Measurements from ENCODE around the gene MACROD2. TPM values are rescaled to one million over a fixed set of nuclear protein-coding genes. Genes with fewer than 3 reads are reported as not detected.

MACROD2 gene
- total RNA-seq, 1 donor from 2014 or later, result 3.5 TPM

DNA sequence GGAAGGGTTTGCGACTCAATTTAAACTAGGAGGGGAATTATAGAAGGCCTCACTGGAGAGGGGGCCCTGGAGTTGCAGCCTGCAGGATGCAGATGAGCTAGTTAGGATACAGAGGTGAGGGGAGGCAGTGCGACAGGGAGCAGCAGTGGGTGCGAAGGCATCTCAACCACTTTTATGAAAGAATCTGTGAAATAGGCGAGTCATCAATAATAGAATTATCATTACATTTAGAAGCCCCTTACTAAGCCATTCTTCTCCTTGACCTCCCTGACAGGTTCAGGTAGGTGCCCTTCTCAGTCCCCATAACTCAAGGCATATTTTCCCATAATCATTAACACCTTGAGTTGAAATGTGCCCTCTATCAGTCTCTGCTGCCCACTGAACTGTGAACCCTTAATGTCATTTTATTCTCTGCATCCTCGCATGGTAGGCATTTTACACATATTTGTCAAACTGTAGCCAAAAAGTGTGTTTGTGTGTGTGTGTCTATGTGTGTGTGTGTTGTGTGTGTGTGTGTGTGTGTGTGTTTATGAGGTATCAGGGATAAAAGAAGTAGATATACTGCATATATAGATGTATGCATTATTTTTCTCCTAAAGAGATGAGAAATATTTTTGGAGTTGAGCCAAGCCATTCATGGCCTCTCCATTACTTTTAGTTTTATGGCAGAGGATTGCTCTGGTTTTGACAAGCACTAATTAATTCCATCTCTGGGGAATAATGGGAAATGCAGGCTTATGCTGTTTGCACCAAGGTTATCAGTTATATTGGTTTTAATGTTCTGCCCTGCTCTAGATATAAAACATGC is 1679.1 kb downstream of the MACROD2 start:
- intact Hi-C loops (cut with DNase I), result loop anchor here (5.0 kb wide), 1 partner anchor 88 kb away; no protein-coding TSS in a partner anchor
- Histone ChIP-seq H3K4me1 (peaks cover 0 to 11% of the 10 kb centered on the region in 2 donors), H3K4me3 (no peak overlapping the region), H3K9me3 (no peaks in the 10 kb centered on the region), H3K36me3 (no peaks in the 10 kb centered on the region), H3K27ac (peak overlapping the region; percentile 51 to 68), H3K27me3 (no peaks in the 10 kb centered on the region)
- TF ChIP-seq, protein P1, sequence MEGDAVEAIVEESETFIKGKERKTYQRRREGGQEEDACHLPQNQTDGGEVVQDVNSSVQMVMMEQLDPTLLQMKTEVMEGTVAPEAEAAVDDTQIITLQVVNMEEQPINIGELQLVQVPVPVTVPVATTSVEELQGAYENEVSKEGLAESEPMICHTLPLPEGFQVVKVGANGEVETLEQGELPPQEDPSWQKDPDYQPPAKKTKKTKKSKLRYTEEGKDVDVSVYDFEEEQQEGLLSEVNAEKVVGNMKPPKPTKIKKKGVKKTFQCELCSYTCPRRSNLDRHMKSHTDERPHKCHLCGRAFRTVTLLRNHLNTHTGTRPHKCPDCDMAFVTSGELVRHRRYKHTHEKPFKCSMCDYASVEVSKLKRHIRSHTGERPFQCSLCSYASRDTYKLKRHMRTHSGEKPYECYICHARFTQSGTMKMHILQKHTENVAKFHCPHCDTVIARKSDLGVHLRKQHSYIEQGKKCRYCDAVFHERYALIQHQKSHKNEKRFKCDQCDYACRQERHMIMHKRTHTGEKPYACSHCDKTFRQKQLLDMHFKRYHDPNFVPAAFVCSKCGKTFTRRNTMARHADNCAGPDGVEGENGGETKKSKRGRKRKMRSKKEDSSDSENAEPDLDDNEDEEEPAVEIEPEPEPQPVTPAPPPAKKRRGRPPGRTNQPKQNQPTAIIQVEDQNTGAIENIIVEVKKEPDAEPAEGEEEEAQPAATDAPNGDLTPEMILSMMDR (IDR thresholded peaks at IDR 0.05), result no peak
- DNase-seq (ENCODE audit: low spot score in 2 of 2), result no peak

DNA sequence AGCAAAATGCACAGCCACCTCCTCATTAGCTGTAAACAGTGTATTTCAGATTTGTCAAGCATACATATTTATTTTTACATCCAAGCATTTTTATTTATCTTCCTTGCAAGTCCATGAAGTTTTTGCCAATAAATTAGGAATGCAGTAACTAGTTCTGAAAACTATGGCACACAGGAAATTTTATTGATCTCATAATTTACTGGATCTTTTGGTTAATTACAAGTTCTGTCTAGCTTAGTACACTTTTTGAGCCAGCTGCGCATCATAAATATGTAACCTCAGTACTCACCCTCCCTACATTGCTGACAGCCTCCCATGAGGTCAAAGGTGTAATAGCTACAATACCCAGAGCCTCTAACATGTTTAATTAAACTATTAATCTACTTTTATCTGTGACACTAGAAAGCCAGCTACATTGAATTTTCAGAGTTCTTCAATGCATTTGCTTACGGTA is 1679.8 kb downstream of the MACROD2 start:
- Histone ChIP-seq H3K36me3 (no peaks in the 10 kb centered on the region), H3K27ac (no peak overlapping the region), H3K4me3 (no peak overlapping the region), H3K27me3 (no peaks in the 10 kb centered on the region), H3K4me1 (peaks cover 0 to 11% of the 10 kb centered on the region in 2 donors), H3K9me3 (no peaks in the 10 kb centered on the region)
- DNase-seq (ENCODE audit: low spot score in 2 of 2), result no peak
- intact Hi-C loops (cut with DNase I), result no loop called here
- TF ChIP-seq, protein P1 (IDR thresholded peaks at IDR 0.05), result no peak

DNA sequence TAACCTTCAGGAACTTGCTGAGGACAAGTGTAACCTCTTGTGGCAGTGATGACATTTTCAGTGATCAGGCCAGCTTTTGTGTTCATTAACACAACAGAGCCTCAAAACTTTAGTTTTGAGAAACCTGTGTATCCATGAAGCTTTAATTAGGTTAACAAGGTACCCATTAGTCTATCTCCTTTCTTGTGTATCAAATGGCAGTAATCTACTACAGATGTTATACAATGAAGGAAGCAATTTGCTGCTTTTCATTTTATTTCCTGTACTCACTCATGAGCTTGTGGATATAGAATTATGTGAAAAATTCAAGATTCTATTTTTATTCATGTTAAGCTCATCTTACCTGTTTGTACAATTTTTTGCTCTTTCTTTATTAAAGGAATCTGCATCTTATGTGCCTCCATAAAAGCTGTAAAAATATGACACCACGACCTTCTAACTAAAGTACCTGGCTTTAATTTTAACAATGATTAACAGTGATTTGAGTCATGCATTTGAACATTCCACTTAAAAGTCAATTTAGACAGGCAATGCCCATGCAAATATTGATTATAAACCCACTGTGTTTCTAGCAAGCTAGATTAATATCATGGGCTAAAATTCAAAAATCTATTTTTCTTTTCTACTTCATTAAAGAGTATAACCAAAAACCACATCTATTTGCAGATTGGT is 1680.6 kb downstream of the MACROD2 start:
- Histone ChIP-seq H3K9me3 (no peaks in the 10 kb centered on the region), H3K36me3 (no peaks in the 10 kb centered on the region), H3K4me3 (no peak overlapping the region), H3K27me3 (no peaks in the 10 kb centered on the region), H3K27ac (no peak overlapping the region), H3K4me1 (peaks cover 0 to 11% of the 10 kb centered on the region in 2 donors)
- intact Hi-C loops (cut with DNase I), result no loop called here
- no peak for DNase-seq (ENCODE audit: low spot score in 2 of 2)
- TF ChIP-seq, protein P1 (IDR thresholded peaks at IDR 0.05), result no peak

DNA sequence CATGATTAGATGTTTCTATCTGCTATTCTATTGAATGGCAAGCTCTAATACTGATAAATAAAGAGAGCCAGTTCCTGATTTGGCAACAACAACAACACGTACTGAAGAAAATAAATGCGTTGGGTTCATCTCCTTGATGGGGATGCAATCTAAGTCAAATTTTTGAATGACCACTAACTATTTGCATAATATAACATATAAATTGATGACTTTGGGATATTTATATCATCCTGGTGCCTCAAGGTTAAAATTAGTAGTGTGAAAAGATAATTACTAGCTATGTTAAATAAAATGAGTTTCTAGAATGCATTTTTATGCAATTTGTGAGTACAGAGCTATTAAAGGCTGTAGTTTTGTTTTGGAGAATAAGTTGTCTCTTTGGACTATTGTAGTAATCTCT is 1681.5 kb downstream of the MACROD2 start:
- Histone ChIP-seq H3K27ac (no peak overlapping the region), H3K36me3 (no peaks in the 10 kb centered on the region), H3K4me1 (peaks cover 0 to 11% of the 10 kb centered on the region in 2 donors), H3K9me3 (no peaks in the 10 kb centered on the region), H3K27me3 (no peaks in the 10 kb centered on the region), H3K4me3 (no peak overlapping the region)
- intact Hi-C loops (cut with DNase I), result no loop called here
- no peak for DNase-seq (ENCODE audit: low spot score in 2 of 2)
- TF ChIP-seq, protein P1 (IDR thresholded peaks at IDR 0.05), result no peak

DNA sequence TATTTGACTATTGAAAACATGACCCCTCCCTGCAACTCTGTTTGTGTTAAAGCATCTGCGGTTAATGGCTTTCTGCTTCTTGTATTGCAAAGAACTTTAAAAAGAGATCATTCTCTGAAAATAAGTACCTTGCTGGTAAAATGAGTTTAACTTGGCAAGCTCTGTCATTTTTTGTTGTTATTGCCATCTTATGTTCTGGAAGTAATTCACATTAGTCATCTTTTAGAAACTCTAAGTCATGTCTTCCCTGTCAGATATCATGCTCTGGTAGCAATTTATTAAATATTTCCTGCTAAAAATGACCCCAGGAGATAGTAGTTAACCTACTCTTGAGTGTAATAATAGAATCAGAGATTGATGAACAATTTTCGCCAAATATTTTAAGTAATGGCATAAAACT is 1687.4 kb downstream of the MACROD2 start:
- Histone ChIP-seq H3K4me3 (no peak overlapping the region), H3K27me3 (no peaks in the 10 kb centered on the region), H3K9me3 (no peaks in the 10 kb centered on the region), H3K4me1 (no peaks in the 10 kb centered on the region), H3K27ac (no peak overlapping the region), H3K36me3 (no peaks in the 10 kb centered on the region)
- TF ChIP-seq, protein P1 (IDR thresholded peaks at IDR 0.05), result no peak
- intact Hi-C loops (cut with DNase I), result no loop called here
- DNase-seq (ENCODE audit: low spot score in 2 of 2), result no peak
